GM21825 (cell line): ENCODE data around the gene ZNF217.
A peak's percentile ranks its signal among the peaks of the same experiment; 100 is the strongest.
"Not testable (repeated sequence)": the region's sequence is repeated elsewhere in the genome, so short reads cannot be mapped to it uniquely, and the experiment has no call there.

Experiments used
- ATAC-seq: cut with Tn5 transposase; IDR thresholded peaks from one replicate; pipeline ENCODE4 v1.9.1; 2021; ENCODE audit warnings: mild to moderate bottlenecking, moderate library complexity; ENCODE audit not compliant: unreplicated experiment

The ZNF217 gene

DNA sequence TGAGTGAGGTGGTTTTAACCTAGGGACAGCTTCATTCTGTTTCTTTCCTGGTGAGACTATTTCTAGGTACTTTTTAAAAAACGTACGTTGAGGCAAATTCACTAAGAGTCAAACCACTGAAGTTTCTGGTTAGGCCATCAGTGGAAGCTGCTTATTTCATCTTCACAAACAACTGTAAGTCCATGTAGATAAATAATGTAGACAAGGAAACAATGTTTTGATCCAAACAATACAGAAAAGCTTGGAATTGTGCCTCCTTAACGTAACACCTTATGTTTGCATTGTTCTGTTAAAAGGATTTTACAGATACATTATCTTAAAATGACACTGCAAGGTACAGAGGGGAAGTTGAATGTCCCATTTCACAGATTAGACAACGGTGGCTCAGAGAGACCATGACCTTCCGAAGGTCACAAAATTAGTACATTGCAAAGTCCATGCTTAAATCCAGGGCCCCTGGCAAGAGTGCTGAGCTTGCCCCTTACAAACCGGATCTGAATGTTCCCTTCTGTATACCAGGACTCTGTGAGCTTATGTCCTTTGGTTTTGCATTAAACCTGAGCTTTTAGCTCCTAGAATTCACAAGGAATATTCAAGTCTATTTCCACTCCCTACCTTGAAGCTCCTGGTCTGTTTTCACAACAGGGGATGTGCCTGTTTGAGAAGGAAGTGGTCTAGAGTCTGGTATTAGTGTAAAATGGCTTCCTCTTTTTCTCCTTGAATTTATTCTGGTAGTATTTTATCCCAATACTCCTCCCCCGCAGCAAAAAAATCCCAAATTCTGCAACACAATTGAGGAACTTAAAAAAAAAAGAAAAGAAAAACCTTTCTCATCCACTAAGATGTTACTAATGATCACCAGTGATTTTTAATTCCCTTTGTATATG, 28.9 kb upstream of the ZNF217 start:
- ATAC-seq: no peak

DNA sequence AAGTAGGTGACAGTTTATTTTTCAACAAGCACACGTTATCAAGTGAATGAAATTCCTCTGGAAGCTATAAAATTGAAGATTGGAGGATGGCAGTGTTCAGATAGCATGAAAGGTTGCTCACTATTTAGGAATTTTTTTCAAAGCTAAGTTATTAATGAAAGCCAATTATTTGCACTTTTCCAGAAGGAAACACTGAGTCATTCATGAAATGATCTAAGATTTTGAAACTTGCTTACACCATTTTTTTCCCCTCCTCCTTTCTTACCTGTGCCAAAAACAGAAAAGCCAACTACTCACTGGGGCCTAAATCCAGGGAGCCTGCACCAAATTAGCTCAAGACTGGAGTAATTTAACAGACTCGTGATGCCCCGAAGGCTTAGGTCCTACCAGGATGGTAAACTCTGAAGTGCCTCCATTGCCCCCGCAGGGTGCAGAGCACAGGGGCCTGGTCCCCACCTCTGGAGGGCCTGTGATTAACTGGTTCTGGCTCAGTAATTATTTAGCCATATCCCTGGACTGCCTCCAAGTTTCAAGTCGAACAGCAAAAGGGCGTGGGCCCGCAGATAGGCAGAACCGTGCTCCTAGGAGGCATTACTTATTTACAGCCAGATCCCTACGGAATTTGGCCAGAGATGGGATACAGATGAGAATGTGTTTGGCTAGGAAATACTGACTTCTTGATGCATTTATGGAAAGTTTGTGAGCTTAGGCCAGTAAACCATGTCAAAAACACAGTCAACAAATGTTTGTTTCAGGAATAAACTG, 28.0 kb upstream of the ZNF217 start:
- no peak for ATAC-seq

DNA sequence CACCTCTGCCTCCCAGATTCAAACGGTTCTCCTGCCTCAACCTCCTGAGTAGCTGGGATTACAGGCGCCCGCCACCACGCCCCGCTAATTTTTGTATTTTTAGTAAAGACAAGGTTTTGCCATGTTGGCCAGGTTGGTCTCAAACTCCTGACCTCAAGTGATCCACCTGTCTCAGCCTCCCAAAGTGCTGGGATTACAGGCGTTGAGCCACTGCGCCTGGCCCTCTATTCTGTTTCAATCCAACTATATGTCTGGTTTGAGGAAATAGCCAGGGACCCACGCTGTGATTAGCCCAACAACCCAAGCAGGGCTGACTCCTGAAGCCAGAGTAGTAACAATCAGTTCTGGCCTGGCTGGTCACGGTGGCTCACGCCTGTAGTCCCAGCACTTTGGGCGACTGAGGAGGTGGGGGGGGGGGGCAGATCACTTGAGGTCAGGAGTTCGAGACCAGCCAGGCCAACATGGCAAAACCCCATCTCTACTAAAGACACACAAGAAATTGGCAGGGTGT, 24.9 kb upstream of the ZNF217 start:
- not testable (repeated sequence) for ATAC-seq

DNA sequence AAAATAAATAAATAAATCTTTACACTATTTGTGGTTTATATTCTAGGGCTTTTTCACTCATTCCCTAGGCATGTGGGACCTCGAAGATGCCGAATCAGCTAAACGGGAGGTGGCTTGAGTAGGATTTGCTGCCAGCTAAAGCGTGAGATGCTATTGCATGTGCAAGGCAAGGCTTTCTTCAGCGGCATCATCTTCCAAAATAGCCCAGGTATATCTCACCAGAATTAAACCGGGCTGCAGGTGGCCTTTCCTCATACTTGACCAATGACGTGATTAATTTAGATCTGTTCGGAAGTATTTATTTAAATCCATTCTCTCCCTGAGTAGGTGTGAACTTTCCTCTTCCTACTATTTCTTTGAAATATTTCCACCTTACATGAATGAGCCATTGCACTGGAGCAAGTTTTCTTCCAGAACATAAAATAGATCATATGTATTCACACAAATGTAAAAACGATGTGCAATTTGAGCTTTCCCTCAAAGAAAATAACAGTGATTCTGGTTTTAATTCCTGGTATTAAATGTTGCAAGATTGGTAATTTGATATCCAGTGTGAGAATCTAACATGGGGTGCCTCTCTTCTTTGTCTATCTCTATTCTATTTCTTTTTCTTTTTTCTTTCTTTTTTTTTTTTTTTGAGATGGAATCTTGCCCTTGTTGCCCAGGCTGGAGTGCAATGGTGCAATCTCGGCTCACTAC, 24.3 kb upstream of the ZNF217 start:
- ATAC-seq: no peak

DNA sequence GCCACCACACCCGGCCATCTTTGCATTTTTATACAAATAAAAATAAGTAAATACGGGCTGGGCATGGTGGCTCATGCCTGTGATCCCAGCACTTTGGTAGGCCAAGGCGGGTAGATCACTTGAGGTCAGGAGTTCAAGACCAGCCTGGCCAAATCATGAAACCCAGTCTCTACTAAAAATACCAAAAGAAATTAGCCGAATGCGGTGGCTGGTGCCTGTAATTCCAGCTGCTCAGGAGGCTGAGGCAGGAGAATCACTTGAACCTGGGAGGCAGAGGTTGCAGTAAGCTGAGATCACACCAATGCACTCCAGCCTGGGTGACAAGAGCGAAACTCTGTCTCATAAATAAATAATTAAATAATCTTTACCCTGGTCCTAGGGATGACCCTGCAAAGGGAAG, 22.9 kb upstream of the ZNF217 start:
- ATAC-seq: not testable (repeated sequence)

DNA sequence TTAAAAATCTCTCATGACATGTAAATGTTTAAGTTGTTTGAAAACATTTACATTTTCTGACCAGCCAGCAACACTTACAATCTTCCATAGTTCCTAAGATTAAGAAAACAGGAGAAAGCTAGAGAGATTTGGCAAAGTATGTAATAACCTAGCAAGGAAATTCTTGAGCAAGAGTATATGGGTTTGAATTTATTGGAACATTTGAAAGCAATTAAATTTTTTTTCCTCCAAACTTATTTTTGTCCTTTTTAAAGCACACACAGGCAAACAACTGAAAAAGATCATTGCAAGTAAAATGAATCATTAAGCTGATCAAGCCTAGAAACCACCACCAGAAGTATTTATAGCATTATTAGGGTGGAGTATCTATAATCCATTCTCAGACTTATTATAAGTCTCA, 20.1 kb upstream of the ZNF217 start:
- ATAC-seq: no peak

DNA sequence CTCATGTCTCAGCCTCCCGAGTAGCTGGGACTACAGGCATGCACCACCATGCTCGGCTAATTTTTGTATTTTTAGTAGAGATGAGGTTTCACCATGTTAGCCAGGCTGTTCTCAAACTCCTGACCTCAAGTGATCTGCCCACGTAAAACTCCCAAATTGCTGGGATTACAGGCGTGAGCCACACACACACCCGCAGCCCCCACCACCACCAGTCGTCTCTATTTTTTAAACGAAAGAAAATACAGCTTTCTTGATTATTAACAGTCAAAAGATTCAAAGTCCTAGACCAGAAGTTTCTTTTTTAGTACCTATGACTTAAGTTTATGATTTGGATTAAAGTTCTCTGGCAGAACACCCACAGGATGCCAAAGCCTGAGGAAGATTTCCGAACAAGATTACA, 18.6 kb upstream of the ZNF217 start:
- not testable (repeated sequence) for ATAC-seq

DNA sequence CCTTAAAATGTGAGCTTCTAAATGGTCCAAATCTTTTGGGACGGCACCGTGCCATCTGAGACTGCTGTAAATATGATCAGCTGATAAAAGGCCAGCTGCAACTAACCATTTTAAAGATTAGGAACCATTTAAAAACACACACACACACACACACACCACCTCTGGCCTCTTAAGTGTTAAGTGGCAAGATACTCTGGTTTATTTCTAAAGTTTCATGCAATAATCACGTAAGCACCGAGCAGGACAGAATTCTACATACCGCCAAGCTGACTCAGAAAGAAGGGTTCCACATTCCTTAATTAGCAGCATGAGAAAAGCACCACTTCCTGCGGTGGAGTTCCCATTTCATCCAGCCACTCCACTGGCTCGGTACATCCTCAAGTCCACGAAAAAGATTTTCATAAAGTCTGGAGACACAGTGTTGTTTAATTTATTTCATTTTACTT, 17.8 kb upstream of the ZNF217 start:
- peak; percentile 46 for ATAC-seq

DNA sequence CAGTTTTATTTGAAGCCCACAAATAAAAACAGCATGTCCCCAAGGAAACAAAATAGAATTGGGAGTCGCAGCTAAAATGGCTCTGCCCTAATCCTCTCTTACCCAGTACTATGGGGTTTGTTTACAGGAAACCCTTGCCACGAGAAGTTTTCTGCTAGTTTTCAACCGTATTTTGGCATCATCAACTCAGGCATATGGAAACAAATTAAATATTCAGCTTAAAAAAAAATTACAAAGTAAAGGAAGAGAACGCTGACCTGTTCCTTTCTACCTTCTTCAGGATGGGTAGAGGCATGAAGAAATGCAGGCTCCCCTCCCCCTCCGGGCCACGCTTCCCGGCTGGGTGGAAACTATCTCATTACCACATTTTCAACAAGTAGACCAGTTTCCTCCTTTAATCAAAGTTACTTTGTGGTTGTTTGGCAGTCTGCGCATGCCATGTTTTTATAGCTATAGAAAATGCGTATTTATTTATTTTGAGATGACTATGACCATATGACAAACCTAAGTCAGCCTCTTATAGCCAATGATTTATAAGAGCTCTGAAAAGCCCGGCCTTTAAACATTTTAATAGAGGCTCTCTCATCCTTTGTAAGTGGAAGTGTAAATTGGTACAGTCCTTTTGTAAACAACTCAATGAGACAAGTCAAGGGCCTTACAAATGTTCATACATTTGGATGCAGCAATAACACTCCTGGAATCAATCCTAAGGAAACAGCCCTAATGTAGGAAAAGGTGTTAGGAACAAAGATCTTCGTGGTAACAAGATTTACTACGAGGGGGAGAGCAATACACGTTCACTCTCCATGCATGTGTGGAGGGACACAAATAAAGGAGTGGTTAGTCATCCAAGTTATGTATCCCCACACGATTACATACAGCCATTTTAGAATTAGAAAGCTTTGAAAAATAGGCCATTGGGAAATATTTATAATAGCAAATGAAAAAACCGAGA, 16.1 kb upstream of the ZNF217 start:
- no peak for ATAC-seq

DNA sequence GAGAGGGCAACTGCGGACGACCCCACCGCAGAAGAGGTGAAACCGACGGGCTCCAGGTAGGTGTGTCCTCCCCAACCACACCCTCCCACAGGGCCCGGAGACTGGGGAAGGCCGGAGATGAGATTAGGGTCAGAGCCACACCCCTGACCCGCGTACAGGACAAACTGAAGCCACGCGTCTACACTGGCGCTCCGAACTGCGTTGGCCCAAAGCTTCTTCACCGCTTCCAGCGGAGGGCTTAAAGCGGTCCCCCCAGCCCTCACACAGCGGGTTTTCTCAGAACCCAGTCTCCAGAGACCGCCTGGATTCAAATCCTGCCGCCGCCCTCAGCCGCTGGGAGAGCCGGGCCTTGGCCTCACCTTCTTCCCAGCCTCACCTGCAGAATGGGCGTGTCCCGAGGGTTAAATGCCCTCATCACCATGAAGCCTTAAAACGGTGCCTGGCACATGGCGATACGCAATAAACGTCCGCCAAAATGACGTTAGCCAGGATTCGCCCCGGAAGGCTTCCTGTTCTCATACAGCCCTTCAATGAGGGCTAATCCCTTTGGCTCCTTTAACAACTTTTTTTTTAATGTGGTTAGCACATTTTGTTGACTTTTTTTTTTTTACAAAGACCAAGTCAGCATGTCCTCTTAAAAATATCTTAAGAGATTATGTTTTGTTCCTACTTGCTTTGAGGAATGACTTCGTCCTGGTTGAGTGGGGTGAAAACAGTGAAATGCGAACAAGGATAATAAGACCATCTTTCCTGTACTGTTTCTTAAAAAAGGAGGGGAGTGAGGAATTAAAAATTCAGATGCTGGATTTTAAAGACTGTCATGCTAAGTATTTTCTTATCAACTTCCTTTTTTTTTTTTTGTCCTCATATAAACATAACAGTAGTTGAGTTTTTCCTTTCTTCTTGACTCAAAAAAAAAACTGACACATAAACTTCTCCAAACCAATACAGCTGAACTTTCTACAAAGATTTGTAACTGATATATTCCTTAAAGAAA, 15.1 kb upstream of the ZNF217 start:
- no peak for ATAC-seq

DNA sequence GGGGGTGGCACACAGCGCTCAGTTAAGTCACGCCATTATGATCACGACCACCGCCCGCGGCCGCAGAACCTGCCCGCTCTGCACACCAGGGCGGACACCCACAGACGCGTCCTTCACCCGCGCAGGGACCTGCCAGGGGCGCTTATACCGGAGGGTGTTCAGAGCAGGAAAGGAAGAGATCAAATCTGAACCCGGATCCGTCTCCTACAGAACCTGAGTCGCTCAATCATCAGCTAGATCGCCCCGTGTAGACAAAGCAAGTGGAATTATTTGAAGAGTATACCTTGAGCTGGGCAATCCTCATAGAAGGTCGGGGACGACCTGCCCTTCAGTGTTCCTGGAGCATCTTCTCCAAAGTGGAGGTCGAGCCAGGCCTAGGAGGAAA, 14.4 kb upstream of the ZNF217 start:
- no peak for ATAC-seq

DNA sequence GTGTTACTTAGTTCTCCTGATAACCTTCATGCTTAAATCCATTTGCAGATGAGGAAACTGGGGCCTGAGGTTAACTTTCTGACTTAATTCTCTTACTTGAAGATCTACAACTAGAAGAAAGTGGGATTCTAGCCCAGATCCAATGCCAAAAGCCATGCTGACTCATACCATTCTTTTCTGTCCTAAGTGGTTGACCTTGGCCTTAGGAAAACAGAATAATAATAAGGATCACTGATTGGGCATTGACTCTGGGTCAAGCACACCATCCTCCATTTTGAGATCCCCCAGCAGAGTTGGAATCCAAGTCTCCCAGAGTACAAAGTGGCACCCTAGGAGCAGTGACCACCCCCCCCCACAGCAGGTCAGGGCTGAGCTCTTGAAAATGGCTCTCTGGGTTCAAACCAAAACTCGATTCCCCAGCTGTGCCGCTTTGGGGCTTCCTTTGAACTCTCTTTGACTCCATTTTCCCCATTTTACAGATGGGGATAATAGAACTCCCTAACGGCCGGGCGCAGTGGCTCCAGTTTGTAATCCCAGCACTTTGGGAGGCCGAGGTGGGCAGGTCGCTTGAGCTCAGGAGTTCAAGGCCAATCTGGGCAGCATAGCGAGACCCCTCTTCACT, 12.8 kb upstream of the ZNF217 start:
- ATAC-seq: no peak

DNA sequence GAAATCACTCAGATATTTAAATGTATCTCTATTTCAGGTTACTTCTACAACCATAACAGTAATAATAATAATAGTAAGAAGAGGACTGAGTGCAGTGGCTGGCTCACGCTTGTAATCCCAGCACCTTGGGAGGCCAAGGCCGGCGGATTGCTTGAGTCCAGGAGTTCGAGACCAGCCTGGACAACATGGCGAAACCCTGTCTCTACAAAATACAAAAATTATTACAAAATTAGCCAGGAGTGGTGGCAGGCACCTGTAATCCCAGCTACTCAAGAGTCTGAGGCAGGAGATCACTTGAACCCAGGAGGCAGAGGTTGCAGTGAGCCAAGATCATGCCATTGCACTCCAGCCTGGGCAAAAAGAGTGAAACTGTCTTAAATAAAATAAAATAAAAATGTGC, 11.8 kb upstream of the ZNF217 start:
- ATAC-seq: not testable (repeated sequence)

DNA sequence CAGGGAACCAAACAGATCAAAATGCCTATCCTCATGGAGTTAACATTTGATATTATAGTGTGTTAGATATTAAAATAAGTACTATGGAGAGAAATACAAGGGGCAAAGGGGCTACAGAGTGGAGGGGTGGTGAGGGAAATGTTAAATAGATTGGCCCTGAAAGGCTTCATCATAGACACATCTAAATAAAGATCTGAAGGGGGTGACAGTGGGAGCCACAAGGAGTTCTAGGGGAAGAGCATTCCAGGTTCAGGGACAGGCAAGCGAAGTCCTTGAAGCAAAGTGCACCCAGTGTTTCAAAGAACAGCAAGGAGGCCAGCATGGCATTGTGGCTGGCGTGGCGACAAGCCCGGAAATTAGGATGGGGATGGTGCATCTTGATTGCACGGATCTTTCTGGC, 11.2 kb upstream of the ZNF217 start:
- ATAC-seq: not testable (repeated sequence)

DNA sequence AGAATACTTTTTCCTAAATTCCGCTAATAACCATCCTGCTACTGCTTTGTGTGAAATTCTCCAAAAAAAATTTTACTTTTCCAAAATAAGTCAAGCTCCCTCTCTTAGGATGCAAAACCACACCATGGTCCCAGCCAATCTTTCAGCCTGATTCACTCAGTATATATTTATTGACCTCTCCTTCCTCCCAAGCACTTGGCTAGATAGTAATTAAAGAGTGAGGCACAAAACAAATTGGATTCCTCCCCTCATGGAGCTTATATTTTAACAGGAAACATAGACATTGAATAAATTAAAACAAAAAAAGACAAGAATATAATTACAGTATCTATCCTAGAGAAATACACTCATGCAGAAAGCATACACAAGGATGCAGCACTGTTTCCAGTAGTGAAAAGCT, 9.0 kb upstream of the ZNF217 start:
- ATAC-seq: no peak

DNA sequence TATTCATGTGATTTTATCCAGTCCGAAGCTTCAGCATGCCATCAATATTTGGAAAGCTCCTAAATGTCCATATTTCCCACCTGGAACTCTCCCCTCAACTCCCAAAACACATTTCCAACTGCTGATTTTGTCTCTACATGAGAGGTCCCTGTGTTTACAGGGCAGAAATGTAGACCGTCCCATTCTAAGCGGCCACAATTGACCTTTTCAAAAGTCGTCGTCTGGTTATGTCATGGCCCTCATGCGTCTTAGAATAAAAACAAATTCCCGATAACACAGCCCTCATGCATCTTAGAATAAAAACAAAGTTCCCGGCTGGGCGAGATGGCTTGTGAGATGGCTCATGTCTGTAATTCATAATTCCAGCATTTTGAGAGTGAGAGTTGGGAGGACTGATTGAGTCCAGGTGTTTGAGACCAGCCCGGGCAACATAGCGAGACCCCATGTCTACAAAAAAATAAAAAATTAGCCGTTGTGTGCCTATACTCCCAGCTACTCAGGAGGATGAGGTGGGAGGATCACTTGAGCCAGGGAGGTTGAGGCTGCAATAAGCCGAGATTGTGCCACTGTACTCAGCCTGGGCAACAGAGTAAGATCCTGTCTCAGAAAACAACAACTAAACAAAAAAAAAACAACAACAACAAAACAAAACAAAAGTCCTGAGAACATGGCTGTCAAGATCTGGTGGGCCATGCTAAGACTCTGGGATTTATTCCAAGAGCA, 6.4 kb upstream of the ZNF217 start:
- no peak for ATAC-seq

DNA sequence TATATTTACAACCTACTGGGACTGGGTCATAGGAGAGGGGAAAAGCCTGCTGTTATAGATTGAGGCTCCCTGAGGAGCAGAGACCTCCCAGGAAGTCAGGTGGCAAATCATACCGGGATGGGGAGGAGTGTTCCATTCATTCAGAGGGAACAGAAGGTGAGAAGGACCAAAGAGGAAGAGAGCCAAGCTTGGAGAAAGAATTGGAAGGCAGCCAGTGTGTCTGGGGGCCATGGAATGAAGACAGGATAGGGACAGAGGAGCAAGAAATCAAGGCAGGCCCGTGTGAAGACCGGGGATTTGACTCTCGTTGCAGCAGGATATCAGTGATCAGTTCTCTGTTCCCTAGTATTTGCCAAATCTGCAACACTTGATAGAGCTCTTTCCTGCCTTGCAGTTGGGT, 5.7 kb upstream of the ZNF217 start:
- no peak for ATAC-seq

DNA sequence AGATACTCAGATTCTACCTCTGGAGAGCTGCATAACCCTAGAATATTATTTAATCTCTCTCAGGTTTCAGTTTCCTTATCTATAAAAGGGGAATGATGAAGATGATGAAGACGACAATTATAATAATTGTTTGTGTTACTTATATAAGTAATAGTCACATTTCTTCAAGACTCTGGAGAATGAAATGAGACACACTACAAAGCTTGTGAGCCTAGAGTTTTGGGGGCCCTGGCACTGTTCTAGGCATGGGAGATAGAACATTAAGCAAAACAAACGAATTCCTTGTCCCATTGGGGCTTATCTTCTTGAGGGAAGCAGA, 5.4 kb upstream of the ZNF217 start:
- no peak for ATAC-seq
